IMR-90 (cell line): ENCODE data around the gene P4HA3. TPM values are rescaled to one million over a fixed set of nuclear protein-coding genes. Genes with fewer than 3 reads are reported as not detected.
A peak's percentile ranks its signal among the peaks of the same experiment; 100 is the strongest.

Source experiments
- ATAC-seq: fragments of 200-7000 bp; cut with Tn5 transposase; 2 replicates; pipeline ENCODE4 v1.9.1; 2020; ENCODE audit warnings: low read depth, mild to moderate bottlenecking, moderate library complexity
- BruUV-seq: library from RNA; stranded (reverse); fragments of 400-500 nt; replicated peaks from 2 replicates; lab custom pipeline; 2021; lab: Mats Ljungman, UMichigan
- CTCF ChIA-PET: fragments of 300-600 bp; formaldehyde crosslinking; extraction: SDS; loops from one replicate; lab custom pipeline; 2021; ENCODE audit warnings: antibody characterized with exemption; lab: Yijun Ruan, JAX
- POLR2A ChIA-PET: fragments of 300-600 bp; sonication (Branson Sonifier 250); formaldehyde crosslinking; loops from one replicate; lab custom pipeline; 2022; ENCODE audit warnings: antibody characterized with exemption; ENCODE audit not compliant: unreplicated experiment; lab: Charles Lee
- DNase-seq: peaks from one replicate; pipeline ENCODE4 v3.0.0; 2013
- H2AFZ ChIP-seq: replicated peaks from 2 replicates; pipeline ENCODE3; 2013; ENCODE audit warnings: low read length, mild to moderate bottlenecking; ENCODE audit not compliant: poor library complexity
- H2AK5ac ChIP-seq: 2 replicates; pipeline ENCODE4 v1.6.1; 2013; ENCODE audit warnings: low read depth, low read length, inconsistent platforms
- H2AK9ac ChIP-seq: replicated peaks from 2 replicates; pipeline ENCODE3; 2013; ENCODE audit warnings: mild to moderate bottlenecking, low read depth, low read length, moderate library complexity; ENCODE audit not compliant: poor library complexity
- H2BK120ac ChIP-seq: 2 replicates; pipeline ENCODE4 v1.6.1; 2013; ENCODE audit warnings: low read depth, low read length, inconsistent platforms
- H2BK15ac ChIP-seq: 3 replicates; pipeline ENCODE4 v1.6.1; 2013; ENCODE audit warnings: low read depth, low read length, inconsistent platforms
- H2BK20ac ChIP-seq: 2 replicates; pipeline ENCODE4 v1.6.1; 2013; ENCODE audit warnings: low read depth, mild to moderate bottlenecking, inconsistent platforms, low read length, moderate library complexity
- H2BK5ac ChIP-seq: 2 replicates; pipeline ENCODE4 v1.6.1; 2013; ENCODE audit warnings: mild to moderate bottlenecking, low read depth, low read length, inconsistent platforms; ENCODE audit not compliant: poor library complexity, severe bottlenecking
- H3K14ac ChIP-seq: replicated peaks from 2 replicates; pipeline ENCODE4 v1.6.1; 2013; ENCODE audit warnings: low read depth, low read length, inconsistent platforms
- H3K18ac ChIP-seq: 2 replicates; pipeline ENCODE4 v1.6.1; 2013; ENCODE audit warnings: low read depth, low read length, control low read depth
- H3K23ac ChIP-seq: 2 replicates; pipeline ENCODE4 v1.6.1; 2013; ENCODE audit warnings: low read depth, low read length, inconsistent platforms
- H3K27ac ChIP-seq: 2 replicates; pipeline ENCODE4 v1.5.1; 2013; ENCODE audit warnings: mild to moderate bottlenecking, control low read depth, low read length; ENCODE audit not compliant: insufficient read depth
- H3K27me3 ChIP-seq: 2 replicates; pipeline ENCODE4 v1.6.1; 2013; ENCODE audit warnings: low read length; ENCODE audit not compliant: control insufficient read depth, insufficient read depth
- H3K36me3 ChIP-seq: 2 replicates; pipeline ENCODE4 v1.6.1; 2013; ENCODE audit warnings: low read length, mixed read lengths; ENCODE audit not compliant: control insufficient read depth, insufficient read depth
- H3K4ac ChIP-seq: 2 replicates; pipeline ENCODE4 v1.6.1; 2013; ENCODE audit warnings: low read depth, low read length, inconsistent platforms
- H3K4me1 ChIP-seq: 2 replicates; pipeline ENCODE4 v1.6.1; 2013; ENCODE audit warnings: low read length, mixed read lengths; ENCODE audit not compliant: control insufficient read depth, insufficient read depth
- H3K4me2 ChIP-seq: 2 replicates; pipeline ENCODE4 v1.6.1; 2013; ENCODE audit warnings: low read depth, mild to moderate bottlenecking, control low read depth, low read length, moderate library complexity
- H3K4me3 ChIP-seq: 2 replicates; pipeline ENCODE4 v1.5.1; 2013; ENCODE audit warnings: low read depth, mild to moderate bottlenecking, control low read depth, low read length, moderate library complexity; ENCODE audit not compliant: insufficient read depth
- H3K56ac ChIP-seq: 2 replicates; pipeline ENCODE4 v1.6.1; 2013; ENCODE audit warnings: low read length, inconsistent platforms; ENCODE audit not compliant: insufficient read depth; ENCODE audit errors: extremely low read depth
- H3K79me1 ChIP-seq, 2 experiments: 2 replicates each; pipeline ENCODE4 v1.6.1; 2013; ENCODE audit warnings: low read length in 2 of 2, inconsistent platforms in 1 of 2, low read depth in 1 of 2
- H3K9ac ChIP-seq: 2 replicates; pipeline ENCODE4 v1.6.1; 2013; ENCODE audit warnings: low read depth, low read length, control low read depth
- H3K9me1 ChIP-seq: 2 replicates; pipeline ENCODE4 v1.6.1; 2013; ENCODE audit warnings: low read length, inconsistent platforms; ENCODE audit not compliant: insufficient read depth
- H3K9me3 ChIP-seq: 2 replicates; pipeline ENCODE4 v1.6.1; 2013; ENCODE audit warnings: low read length; ENCODE audit not compliant: control insufficient read depth, insufficient read depth
- H4K20me1 ChIP-seq: 2 replicates; pipeline ENCODE4 v1.6.1; 2013; ENCODE audit warnings: low read length, inconsistent platforms; ENCODE audit not compliant: insufficient read depth
- H4K5ac ChIP-seq: 2 replicates; pipeline ENCODE4 v1.6.1; 2013; ENCODE audit warnings: mild to moderate bottlenecking, low read depth, low read length, control low read depth
- H4K8ac ChIP-seq, 2 experiments: 2 replicates each; pipeline ENCODE4 v1.6.1; 2013; ENCODE audit warnings: low read depth in 2 of 2, low read length in 2 of 2, control low read depth in 1 of 2, inconsistent platforms in 1 of 2
- H4K91ac ChIP-seq: 2 replicates; pipeline ENCODE4 v1.6.1; 2013; ENCODE audit warnings: low read depth, low read length, inconsistent platforms; ENCODE audit not compliant: insufficient read depth
- CEBPB ChIP-seq: IDR thresholded peaks from 2 replicates; pipeline ENCODE4 v1.6.1; 2012; ENCODE audit warnings: low read depth, low read length, improper control_type of control experiment
- CHD1 ChIP-seq: IDR thresholded peaks from 2 replicates; pipeline ENCODE4 v1.6.1; 2012; ENCODE audit warnings: low read depth, low read length, improper control_type of control experiment
- CTCF ChIP-seq: conservative IDR thresholded peaks from 2 replicates; pipeline ENCODE4 v1.5.1; 2012; ENCODE audit warnings: mild to moderate bottlenecking, low read depth, low read length, improper control_type of control experiment
- FOS ChIP-seq: fragments of 150-350 bp; IDR thresholded peaks from 2 replicates; pipeline ENCODE4 v1.6.1; 2016; ENCODE audit warnings: low read depth, low read length
- MAFK ChIP-seq: IDR thresholded peaks from 2 replicates; pipeline ENCODE4 v1.6.1; 2012; ENCODE audit warnings: low read depth, low read length, improper control_type of control experiment
- MAZ ChIP-seq: IDR thresholded peaks from 2 replicates; pipeline ENCODE4 v1.6.1; 2012; ENCODE audit warnings: low read depth, mild to moderate bottlenecking, low read length, improper control_type of control experiment, moderate library complexity, borderline replicate concordance
- MXI1 ChIP-seq: IDR thresholded peaks from 2 replicates; pipeline ENCODE4 v1.6.1; 2012; ENCODE audit warnings: low read depth, mild to moderate bottlenecking, low read length, moderate library complexity, borderline replicate concordance
- NFE2L2 ChIP-seq: fragments of 150-350 bp; IDR thresholded peaks from 2 replicates; pipeline ENCODE4 v1.6.1; 2016; ENCODE audit warnings: low read depth, mild to moderate bottlenecking, low read length
- POLR2A ChIP-seq: IDR thresholded peaks from 2 replicates; pipeline ENCODE4 v1.6.1; 2012; ENCODE audit warnings: mild to moderate bottlenecking, low read depth, low read length
- RAD21 ChIP-seq: IDR thresholded peaks from 2 replicates; pipeline ENCODE4 v1.6.1; 2012; ENCODE audit warnings: low read length, improper control_type of control experiment
- RCOR1 ChIP-seq: IDR thresholded peaks from 2 replicates; pipeline ENCODE4 v1.6.1; 2012; ENCODE audit warnings: mild to moderate bottlenecking, low read length, improper control_type of control experiment; ENCODE audit not compliant: insufficient replicate concordance
- RFX5 ChIP-seq: IDR thresholded peaks from 2 replicates; pipeline ENCODE4 v1.8.0; 2012; ENCODE audit warnings: low read depth, mild to moderate bottlenecking, low read length, moderate library complexity
- SMC3 ChIP-seq: fragments of 150-350 bp; IDR thresholded peaks from 2 replicates; pipeline ENCODE4 v1.6.1; 2016; ENCODE audit warnings: low read depth, mild to moderate bottlenecking, antibody characterized with exemption, low read length, moderate library complexity
- WGBS, 2 experiments: methylation state at CpG; one replicate each; pipeline versions ENCODE4 v1.1.5 to v1.1.7; 2013; ENCODE audit warnings: missing lambda C conversion rate in 2 of 2; ENCODE audit not compliant: insufficient read length in 1 of 2; ENCODE audit errors: extremely low coverage in 2 of 2; 5-methylcytosine and 5-hydroxymethylcytosine counted together
- dilution Hi-C: fragments of 300-500 bp; cut with HindIII; formaldehyde crosslinking; loops from one replicate; pipeline ENCODE4 v1.14.3; 2018; ENCODE audit warnings: low sequenced_read_pairs; ENCODE audit not compliant: unreplicated experiment
- in situ Hi-C: fragments of 300-500 bp; cut with MboI; formaldehyde crosslinking; loops from 3 replicates; pipeline ENCODE4 v1.14.3; 2019; ENCODE audit warnings: low sequenced_read_pairs, inconsistent platforms, mixed read lengths
- intact Hi-C: fragments of 100-400 bp; cut with micrococcal nuclease; formaldehyde crosslinking; loops from 2 replicates; pipeline ENCODE4 v1.10.0; 2022
- polyA plus RNA-seq, 3 experiments: library from polyadenylated mRNA; depleted of rRNA; stranded (reverse); fragments of >200 nt; gene quantifications; 2 replicates each; pipeline ENCODE4 v1.2.3, GENCODE V29; 2012; ENCODE audit warnings: low replicate concordance in 1 of 3
- total RNA-seq: library from RNA; depleted of rRNA; stranded (reverse); fragments of >200 nt; gene quantifications from 2 replicates; pipeline ENCODE4 v1.2.3, GENCODE V29; 2012
- TF ChIP-seq, protein P1 (sequence below): fragments of 150-350 bp; IDR thresholded peaks from 2 replicates; pipeline ENCODE4 v1.6.1; 2017; ENCODE audit warnings: mild to moderate bottlenecking, antibody characterized with exemption, low read length, low read depth
- TF ChIP-seq, protein P2 (sequence below): fragments of 150-350 bp; IDR thresholded peaks from 2 replicates; pipeline ENCODE4 v1.6.1; 2016; ENCODE audit warnings: low read depth, mild to moderate bottlenecking, low read length, moderate library complexity, borderline replicate concordance

P4HA3 gene
- total and polyA plus RNA-seq, 2 of the 4 experiments (the other 2 are of a cell fraction): 2.9 to 5.7 TPM

DNA sequence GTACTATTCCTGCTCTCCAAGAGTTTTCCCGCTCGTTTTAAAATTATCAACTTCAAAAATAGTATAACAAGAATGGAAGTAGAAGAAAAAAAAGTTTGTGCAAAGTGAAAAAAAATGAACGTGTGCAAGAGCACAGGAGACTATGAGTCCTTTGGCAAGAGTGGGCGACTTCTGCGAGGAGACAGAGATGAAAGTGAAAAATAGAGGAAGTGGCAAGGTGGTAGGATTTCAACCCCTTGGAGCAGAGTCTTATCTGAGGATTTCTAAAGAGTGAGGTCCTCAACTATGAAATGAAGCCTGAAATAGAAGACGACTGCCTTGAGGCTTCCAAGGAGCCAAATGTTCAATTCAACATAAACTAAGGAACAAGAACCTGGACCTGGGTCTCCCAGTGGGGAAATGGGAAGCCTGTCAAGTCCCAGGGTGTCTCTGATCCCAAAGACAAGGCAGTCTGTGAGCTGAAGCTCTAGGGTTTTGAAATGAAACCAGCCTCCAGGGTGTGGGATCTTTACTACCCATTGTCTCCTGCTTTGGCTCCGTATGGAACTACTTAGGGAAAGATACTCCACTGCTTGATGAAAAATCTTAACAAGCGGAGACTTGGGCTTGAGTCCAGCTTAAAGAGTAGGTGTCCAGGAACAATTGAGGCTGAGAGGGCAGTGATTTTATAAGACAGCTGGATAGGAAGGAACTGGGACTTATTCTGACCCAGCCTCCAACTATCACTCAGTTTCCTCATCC lies 4.8 kb downstream of the P4HA3 start:
- CTCF ChIA-PET: no interaction called here
- H3K27me3 ChIP-seq: no peaks in the 10 kb centered on the region
- peaks cover 9% of the 10 kb centered on the region for H3K9me1 ChIP-seq
- no peak for DNase-seq
- no TSS peak for BruUV-seq
- no peak overlapping the region for H3K56ac ChIP-seq
- no peak overlapping the region for H2BK120ac ChIP-seq
- dilution Hi-C loops: no loop called here
- H2BK20ac ChIP-seq: no peak overlapping the region
- H3K9ac ChIP-seq: no peak overlapping the region
- no peak overlapping the region for H3K27ac ChIP-seq
- no peak for ATAC-seq
- peak overlapping the region; percentile 11 for H3K18ac ChIP-seq
- no peak overlapping the region for H3K4me3 ChIP-seq
- peaks cover 12% of the 10 kb centered on the region for H3K4me1 ChIP-seq
- H2AK5ac ChIP-seq: no peak overlapping the region
- no peak overlapping the region for H4K8ac ChIP-seq
- 78% methylated on average over 2 of the region's 8 CpGs; no CpG with 5 or more reads in 1 of the 2 experiments for WGBS, 2 experiments
- intact Hi-C loops: no loop called here
- POLR2A ChIA-PET: no interaction called here
- H4K20me1 ChIP-seq: no peaks in the 10 kb centered on the region
- no peak overlapping the region for H2AFZ ChIP-seq
- H3K79me1 ChIP-seq: peaks cover 9 to 10% of the 10 kb centered on the region in 2 experiments; a peak in 3 of 4 replicates
- peaks cover 4% of the 10 kb centered on the region for H3K36me3 ChIP-seq
- no peak overlapping the region for H3K14ac ChIP-seq
- H2BK5ac ChIP-seq: no peak overlapping the region
- in situ Hi-C loops: no loop called here
- TF ChIP-seq, protein P1, sequence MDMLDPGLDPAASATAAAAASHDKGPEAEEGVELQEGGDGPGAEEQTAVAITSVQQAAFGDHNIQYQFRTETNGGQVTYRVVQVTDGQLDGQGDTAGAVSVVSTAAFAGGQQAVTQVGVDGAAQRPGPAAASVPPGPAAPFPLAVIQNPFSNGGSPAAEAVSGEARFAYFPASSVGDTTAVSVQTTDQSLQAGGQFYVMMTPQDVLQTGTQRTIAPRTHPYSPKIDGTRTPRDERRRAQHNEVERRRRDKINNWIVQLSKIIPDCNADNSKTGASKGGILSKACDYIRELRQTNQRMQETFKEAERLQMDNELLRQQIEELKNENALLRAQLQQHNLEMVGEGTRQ: no peak
- TF ChIP-seq SMC3: no peak
- TF ChIP-seq CTCF: no peak
- no peak for TF ChIP-seq MXI1
- TF ChIP-seq CEBPB: no peak
- TF ChIP-seq POLR2A: no peak
- TF ChIP-seq MAZ: no peak
- no peak for TF ChIP-seq RCOR1
- TF ChIP-seq CHD1: no peak
- TF ChIP-seq RFX5: no peak
- no peak for TF ChIP-seq NFE2L2
- no peak for TF ChIP-seq RAD21
- TF ChIP-seq, protein P2, sequence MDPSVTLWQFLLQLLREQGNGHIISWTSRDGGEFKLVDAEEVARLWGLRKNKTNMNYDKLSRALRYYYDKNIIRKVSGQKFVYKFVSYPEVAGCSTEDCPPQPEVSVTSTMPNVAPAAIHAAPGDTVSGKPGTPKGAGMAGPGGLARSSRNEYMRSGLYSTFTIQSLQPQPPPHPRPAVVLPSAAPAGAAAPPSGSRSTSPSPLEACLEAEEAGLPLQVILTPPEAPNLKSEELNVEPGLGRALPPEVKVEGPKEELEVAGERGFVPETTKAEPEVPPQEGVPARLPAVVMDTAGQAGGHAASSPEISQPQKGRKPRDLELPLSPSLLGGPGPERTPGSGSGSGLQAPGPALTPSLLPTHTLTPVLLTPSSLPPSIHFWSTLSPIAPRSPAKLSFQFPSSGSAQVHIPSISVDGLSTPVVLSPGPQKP: no peak
- no peak for TF ChIP-seq MAFK
- no peak for TF ChIP-seq FOS
- H4K5ac ChIP-seq: peak overlapping the region; percentile 41; the same call in 1 of the 2 replicates
- 0 out of 2 replicates have a peak, but pooled peaks cover under 1% of the 10 kb centered on the region for H3K9me3 ChIP-seq
- no peak overlapping the region for H3K4me2 ChIP-seq
- H2BK15ac ChIP-seq: peak overlapping the region; percentile 61; the same call in 1 of the 3 replicates
- H3K4ac ChIP-seq: no peak overlapping the region
- H3K23ac ChIP-seq: no peak overlapping the region
- H4K91ac ChIP-seq: no peak overlapping the region
- H2AK9ac ChIP-seq: no peak overlapping the region
